ENCODE measurements around the gene ZSCAN5A.
"Not testable (repeated sequence)": the region's sequence is repeated elsewhere in the genome, so short reads cannot be mapped to it uniquely, and the experiment has no call there.

ZSCAN5A gene

GRCh38 chr19:56315077-56315828 lies 614 bp upstream of the ZSCAN5A start:
- DNase-seq (ENCODE audit: low read depth), result peak; percentile 99

- DNase-seq (ENCODE audit: low read depth), result no peak
Observed at GRCh38 chr19:56314018-56314380, 640 bp downstream of the ZSCAN5A start.

DNA sequence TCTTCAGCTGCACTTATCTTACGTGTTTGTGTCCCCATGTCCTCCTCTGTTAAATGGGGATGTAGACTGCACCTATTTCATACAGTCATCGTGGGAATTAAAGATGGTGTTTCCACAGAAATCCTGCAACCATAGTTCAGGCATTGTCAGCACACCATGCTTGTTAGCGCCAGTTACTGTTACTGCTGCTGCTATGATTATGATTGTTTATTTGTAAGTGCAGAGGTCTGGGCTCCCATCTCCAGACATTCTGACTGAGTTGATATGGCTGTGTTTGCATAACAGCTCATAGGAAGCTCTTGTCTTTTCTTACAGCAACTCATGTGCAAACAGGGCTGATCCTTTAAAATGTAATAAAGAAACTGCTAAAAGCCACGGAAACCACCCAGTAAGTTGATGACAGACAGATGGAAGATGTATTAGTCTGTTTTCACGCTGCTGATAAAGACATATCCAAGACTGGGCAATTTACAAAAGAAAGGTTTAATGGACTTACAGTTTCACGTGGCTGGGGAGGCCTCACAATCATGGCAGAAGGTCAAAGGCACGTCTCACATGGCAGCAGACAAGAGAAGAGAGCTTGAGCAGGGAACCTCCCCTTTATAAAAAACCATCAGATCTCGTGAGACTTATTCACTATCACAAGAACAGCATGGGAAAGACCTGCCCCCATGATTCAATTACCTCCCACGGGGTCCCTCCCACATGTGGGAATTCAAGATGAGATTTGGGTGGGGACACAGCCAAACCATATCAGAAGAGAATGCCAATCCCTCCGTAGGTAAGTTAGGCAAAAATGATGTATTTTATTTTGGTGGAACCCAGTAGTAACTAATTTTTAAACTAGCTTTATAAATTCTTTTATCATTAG lies 1.6 kb downstream of the ZSCAN5A start:
- no peak for DNase-seq (ENCODE audit: low read depth)

GRCh38 chr19:56312342-56312741 lies 2.3 kb downstream of the ZSCAN5A start:
- no peak for DNase-seq (ENCODE audit: low read depth)

DNA sequence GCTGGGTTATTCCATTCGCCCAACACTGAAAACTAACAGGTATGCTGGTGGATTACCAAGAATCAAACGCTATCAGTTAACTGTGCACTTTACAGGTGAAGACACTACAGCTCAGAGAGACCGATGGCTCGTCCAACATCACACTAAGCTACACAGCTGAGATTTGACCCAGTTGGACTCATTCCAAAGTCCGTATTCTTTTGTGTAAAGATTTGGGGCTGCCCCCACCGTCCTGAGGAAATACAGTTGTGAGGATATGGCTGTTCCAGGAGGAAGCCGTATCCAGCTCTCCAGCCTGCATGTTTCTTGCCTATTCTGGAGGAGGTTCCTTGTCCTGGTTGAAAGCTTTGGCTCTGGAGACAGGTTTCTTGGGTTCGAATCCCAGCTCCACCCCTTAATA lies 4.2 kb downstream of the ZSCAN5A start:
- no peak for DNase-seq (ENCODE audit: low read depth)

- DNase-seq (ENCODE audit: low read depth), result peak; percentile 31
Observed at GRCh38 chr19:56309511-56310185, 5.0 kb downstream of the ZSCAN5A start.

DNA sequence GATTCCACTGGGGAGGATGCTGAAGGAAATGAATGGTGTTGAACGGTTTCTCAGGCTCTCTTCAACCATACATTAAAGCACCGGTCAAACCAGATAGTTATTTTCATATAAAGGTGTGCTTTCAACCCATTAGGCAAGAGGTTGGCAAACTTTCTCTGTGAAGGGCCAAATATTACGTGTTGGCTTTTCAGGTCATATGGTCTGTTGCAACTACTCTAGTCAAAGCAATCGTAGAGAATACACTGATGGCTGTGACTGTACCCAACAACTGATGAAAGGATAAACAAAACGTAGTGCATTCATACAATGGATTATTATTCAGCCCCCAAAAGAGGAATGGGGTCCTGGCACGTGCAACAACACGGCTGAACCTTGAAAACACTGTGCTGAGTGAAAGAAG lies 5.8 kb downstream of the ZSCAN5A start:
- DNase-seq (ENCODE audit: low read depth), result no peak

DNA sequence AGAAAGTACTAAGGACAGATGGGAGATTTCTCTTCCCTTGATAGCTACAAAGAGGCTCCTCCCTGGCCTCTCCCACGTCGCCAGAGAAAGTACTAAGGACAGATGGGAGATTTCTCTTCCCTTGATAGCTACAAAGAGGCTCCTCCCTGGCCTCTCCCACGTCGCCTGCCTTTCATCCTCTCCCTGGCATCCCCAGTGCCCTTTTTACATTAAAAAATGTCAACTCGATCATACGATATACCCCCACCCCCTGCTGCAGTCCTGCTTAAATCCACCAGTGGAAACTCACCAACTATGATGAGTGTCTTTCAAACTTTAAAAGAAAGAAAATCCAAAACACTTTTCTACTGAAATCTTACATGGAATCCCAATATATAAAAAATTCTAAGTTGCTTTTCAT lies 7.6 kb downstream of the ZSCAN5A start:
- not testable (repeated sequence) for DNase-seq (ENCODE audit: low read depth)

- no peak for DNase-seq (ENCODE audit: low read depth)
Observed at GRCh38 chr19:56306016-56306415, 8.6 kb downstream of the ZSCAN5A start.

DNA sequence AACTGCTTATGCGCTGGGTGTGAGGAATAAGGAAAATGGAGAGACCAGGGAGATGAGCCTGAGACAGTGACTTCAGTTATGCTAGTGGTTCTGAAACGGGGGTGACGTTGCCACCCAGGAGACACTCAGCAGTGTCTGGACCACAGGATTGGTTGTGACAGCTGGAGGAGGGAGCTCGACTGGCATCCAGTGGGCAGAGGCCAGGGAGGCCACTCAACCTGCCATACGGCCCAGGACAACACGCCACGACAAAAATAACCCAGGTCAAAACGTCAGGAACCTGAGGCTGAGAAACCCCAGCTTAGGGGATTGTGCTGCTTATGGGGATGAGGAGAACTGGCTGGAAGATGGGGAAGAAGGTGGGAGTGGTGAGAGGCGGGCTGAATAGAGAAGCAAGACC lies 10.4 kb downstream of the ZSCAN5A start:
- no peak for DNase-seq (ENCODE audit: low read depth)

DNA sequence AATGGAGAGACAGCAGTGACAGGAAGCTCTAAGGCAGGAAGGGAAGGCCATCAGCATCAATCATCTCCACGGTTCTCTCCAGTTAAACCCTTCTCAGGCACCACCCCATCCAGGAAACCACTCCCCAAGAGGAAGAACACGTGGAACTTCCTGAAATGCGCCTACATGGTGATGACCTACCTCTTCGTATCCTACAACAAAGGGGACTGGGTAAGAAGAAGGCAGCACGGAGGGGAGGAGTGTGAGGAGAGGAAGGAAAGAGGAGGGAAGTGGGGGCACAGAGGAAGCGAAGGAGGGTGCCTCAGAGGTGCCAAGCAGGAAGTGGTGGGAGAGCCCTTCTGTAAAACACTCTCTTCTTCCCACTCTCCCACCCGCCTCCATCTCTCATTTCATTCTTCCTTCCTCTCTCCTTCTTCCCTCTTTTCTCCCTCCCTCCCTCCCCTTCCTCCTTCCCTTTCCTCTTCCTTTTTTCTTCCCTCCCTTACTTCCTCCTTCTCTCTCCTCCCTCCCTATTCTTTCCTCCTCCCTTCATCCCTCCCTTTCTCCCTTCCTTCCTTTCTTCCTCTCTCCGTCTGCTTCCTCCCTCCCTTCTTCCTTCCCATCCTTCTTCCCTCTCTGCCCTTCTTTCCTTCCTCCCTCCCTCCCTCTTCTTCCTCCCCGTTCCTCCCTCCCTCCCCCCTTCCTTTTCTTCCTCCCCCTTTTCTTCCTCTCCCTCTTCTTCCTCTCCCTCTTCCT lies 12.6 kb downstream of the ZSCAN5A start:
- DNase-seq (ENCODE audit: low read depth), result no peak

- no peak for DNase-seq (ENCODE audit: low read depth)
Observed at GRCh38 chr19:56301155-56301554, 13.5 kb downstream of the ZSCAN5A start.

- DNase-seq (ENCODE audit: low read depth), result no peak
Observed at GRCh38 chr19:56299688-56300087, 15.0 kb downstream of the ZSCAN5A start.

- DNase-seq (ENCODE audit: low read depth), result no peak
Observed at GRCh38 chr19:56297010-56297409, 17.6 kb downstream of the ZSCAN5A start.

GRCh38 chr19:56295531-56296455 lies 18.8 kb downstream of the ZSCAN5A start:
- no peak for DNase-seq (ENCODE audit: low read depth)

- DNase-seq (ENCODE audit: low read depth), result peak; percentile 15
Observed at GRCh38 chr19:56294549-56294948, 20.1 kb downstream of the ZSCAN5A start.

DNA sequence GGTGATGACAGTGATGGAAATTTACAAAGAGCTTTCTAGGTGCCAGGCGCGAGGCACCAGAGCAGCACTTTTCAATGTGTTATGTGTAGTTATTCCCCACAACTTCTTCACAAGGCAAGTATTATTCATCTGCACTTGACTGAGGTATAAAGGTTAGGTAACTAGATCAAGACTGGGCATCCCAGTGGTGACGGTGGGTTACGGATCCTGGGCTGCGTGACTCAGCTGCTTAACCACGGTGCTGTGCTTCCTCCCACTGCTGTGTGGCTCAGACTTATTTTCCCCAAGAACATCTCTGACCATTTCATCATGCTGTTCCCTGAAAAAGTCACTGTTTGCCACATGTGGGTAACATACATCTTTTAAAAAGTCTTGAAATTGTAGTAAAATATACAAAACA lies 22.8 kb downstream of the ZSCAN5A start:
- DNase-seq (ENCODE audit: low read depth), result no peak

GRCh38 chr19:56290104-56290503 lies 24.5 kb downstream of the ZSCAN5A start:
- DNase-seq (ENCODE audit: low read depth), result no peak

- DNase-seq (ENCODE audit: low read depth), result no peak
Observed at GRCh38 chr19:56284746-56285145, 29.9 kb downstream of the ZSCAN5A start.

GRCh38 chr19:56282809-56283208 lies 31.8 kb downstream of the ZSCAN5A start:
- no peak for DNase-seq (ENCODE audit: low read depth)

- DNase-seq (ENCODE audit: low read depth), result peak; percentile 62
Observed at GRCh38 chr19:56273563-56274117, 41.0 kb downstream of the ZSCAN5A start.
